Kidney epithelial cell (primary cell): ENCODE measurements around the gene GAGE12J. TPM values are rescaled to one million over a fixed set of nuclear protein-coding genes. Genes with fewer than 3 reads are reported as not detected.
A peak's percentile ranks its signal among the peaks of the same experiment; 100 is the strongest.
"Not testable (repeated sequence)": the region's sequence is repeated elsewhere in the genome, so short reads cannot be mapped to it uniquely, and the experiment has no call there.

ENCODE experiments used
- DNase-seq: peaks from one replicate; pipeline ENCODE4 v3.0.0-alpha.2; 2010; ENCODE audit warnings: low read depth
- H3K27me3 ChIP-seq: 2 replicates; pipeline ENCODE4 v1.6.0; 2011; ENCODE audit warnings: low read length; ENCODE audit not compliant: control insufficient read depth, insufficient read depth
- H3K36me3 ChIP-seq: 2 replicates; pipeline ENCODE4 v1.5.1; 2011; ENCODE audit warnings: low read length; ENCODE audit not compliant: control insufficient read depth, insufficient read depth
- H3K4me3 ChIP-seq: 2 replicates; pipeline ENCODE4 v1.5.1; 2011; ENCODE audit warnings: low read depth, mild to moderate bottlenecking, control low read depth, low read length
- CTCF ChIP-seq: IDR thresholded peaks from 2 replicates; pipeline ENCODE4 v1.5.1; 2011; ENCODE audit warnings: mild to moderate bottlenecking, moderate library complexity, low read length, control low read depth, inconsistent platforms; ENCODE audit not compliant: insufficient read depth, poor library complexity, severe bottlenecking
- total RNA-seq: library from RNA; depleted of rRNA; stranded (reverse); fragments of >200 nt; gene quantifications from 2 replicates; pipeline ENCODE4 v1.2.3, GENCODE V29; 2015

Gene GAGE12J
- total RNA-seq, 1 donor from 2014 or later, result not detected

- TF ChIP-seq CTCF, result no peak
- H3K4me3 ChIP-seq, result no peak overlapping the region
- no peak for DNase-seq
- H3K27me3 ChIP-seq, result no peaks in the 10 kb centered on the region
- H3K36me3 ChIP-seq, result no peaks in the 10 kb centered on the region
These were observed 31.6 kb upstream of the GAGE12J start for GRCh38 chrX:49290215-49290614.

GRCh38 chrX:49291615-49292337 is 30.1 kb upstream of the GAGE12J start:
- DNase-seq, result peak; percentile 5
- no peaks in the 10 kb centered on the region for H3K27me3 ChIP-seq
- peak; percentile 57 for TF ChIP-seq CTCF
- H3K4me3 ChIP-seq, result no peak overlapping the region
- no peaks in the 10 kb centered on the region for H3K36me3 ChIP-seq

GRCh38 chrX:49292400-49293362 is 29.2 kb upstream of the GAGE12J start:
- TF ChIP-seq CTCF, result no peak
- H3K36me3 ChIP-seq, result no peaks in the 10 kb centered on the region
- no peak for DNase-seq
- H3K4me3 ChIP-seq, result no peak overlapping the region
- no peaks in the 10 kb centered on the region for H3K27me3 ChIP-seq

GRCh38 chrX:49299293-49299692 is 22.5 kb upstream of the GAGE12J start:
- not testable (repeated sequence) for H3K4me3 ChIP-seq

GRCh38 chrX:49300703-49301102 is 21.1 kb upstream of the GAGE12J start:
- Histone ChIP-seq H3K27me3 (no peaks in the 10 kb centered on the region), H3K36me3 (no peaks in the 10 kb centered on the region), H3K4me3 (no peak overlapping the region)
- DNase-seq, result no peak
- no peak for TF ChIP-seq CTCF

More at GRCh38 chrX:49299293-49299692, 22.5 kb upstream of the GAGE12J start:
- not testable (repeated sequence) for DNase-seq, H3K36me3 ChIP-seq, H3K27me3 ChIP-seq

GRCh38 chrX:49303346-49303745 is 18.5 kb upstream of the GAGE12J start, which contains the start of gene GAGE10:
GAGE10 (plus strand) TSS chrX:49303646; CDS start chrX:49304860, 1,214 bp downstream.
- no peaks in the 10 kb centered on the region for H3K27me3 ChIP-seq
- DNase-seq, result no peak
- no peak for TF ChIP-seq CTCF

GRCh38 chrX:49307775-49308174 is 14.1 kb upstream of the GAGE12J start:
- H3K36me3 ChIP-seq, H3K27me3 ChIP-seq, DNase-seq, H3K4me3 ChIP-seq: not testable (repeated sequence)

More at GRCh38 chrX:49303346-49303745, 18.5 kb upstream of the GAGE12J start, which contains the start of gene GAGE10:
- no peak within 1 kb of the TSS for H3K4me3 ChIP-seq
- H3K36me3 ChIP-seq, result no peaks in the 10 kb centered on the region
